GM10266 (cell line): ENCODE measurements around the gene RAG1.

ENCODE experiments used
- DNase-seq: peaks from one replicate; pipeline ENCODE4 v3.0.0; 2012; ENCODE audit errors: extremely low spot score
- TF ChIP-seq, protein P1 (sequence below): IDR thresholded peaks from 2 replicates; pipeline ENCODE4 v1.5.1; 2012; ENCODE audit warnings: mild to moderate bottlenecking, low read depth; ENCODE audit not compliant: control insufficient read depth, insufficient read depth; ENCODE audit errors: missing control alignments

The RAG1 gene

DNA sequence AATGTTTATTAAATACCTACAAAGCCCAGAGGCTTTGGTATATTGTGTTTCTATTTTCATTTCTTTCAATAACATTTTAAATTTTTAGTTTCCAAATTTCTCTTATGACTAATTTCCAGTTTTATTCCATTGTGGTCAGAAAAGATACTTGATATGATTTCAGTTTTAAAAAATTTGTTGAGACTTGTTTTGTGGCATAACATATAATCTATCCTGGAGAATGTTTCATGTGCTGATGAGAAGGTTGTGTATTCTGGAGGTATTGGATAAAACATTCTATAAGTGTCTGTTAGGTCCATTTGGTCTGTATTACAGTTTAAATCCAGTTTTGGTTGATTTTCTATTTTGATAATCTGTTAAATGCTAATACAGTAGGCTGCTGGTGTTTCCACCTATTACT, 9.8 kb upstream of the RAG1 start:
- TF ChIP-seq, protein P1, sequence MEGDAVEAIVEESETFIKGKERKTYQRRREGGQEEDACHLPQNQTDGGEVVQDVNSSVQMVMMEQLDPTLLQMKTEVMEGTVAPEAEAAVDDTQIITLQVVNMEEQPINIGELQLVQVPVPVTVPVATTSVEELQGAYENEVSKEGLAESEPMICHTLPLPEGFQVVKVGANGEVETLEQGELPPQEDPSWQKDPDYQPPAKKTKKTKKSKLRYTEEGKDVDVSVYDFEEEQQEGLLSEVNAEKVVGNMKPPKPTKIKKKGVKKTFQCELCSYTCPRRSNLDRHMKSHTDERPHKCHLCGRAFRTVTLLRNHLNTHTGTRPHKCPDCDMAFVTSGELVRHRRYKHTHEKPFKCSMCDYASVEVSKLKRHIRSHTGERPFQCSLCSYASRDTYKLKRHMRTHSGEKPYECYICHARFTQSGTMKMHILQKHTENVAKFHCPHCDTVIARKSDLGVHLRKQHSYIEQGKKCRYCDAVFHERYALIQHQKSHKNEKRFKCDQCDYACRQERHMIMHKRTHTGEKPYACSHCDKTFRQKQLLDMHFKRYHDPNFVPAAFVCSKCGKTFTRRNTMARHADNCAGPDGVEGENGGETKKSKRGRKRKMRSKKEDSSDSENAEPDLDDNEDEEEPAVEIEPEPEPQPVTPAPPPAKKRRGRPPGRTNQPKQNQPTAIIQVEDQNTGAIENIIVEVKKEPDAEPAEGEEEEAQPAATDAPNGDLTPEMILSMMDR: no peak
- DNase-seq: no peak

DNA sequence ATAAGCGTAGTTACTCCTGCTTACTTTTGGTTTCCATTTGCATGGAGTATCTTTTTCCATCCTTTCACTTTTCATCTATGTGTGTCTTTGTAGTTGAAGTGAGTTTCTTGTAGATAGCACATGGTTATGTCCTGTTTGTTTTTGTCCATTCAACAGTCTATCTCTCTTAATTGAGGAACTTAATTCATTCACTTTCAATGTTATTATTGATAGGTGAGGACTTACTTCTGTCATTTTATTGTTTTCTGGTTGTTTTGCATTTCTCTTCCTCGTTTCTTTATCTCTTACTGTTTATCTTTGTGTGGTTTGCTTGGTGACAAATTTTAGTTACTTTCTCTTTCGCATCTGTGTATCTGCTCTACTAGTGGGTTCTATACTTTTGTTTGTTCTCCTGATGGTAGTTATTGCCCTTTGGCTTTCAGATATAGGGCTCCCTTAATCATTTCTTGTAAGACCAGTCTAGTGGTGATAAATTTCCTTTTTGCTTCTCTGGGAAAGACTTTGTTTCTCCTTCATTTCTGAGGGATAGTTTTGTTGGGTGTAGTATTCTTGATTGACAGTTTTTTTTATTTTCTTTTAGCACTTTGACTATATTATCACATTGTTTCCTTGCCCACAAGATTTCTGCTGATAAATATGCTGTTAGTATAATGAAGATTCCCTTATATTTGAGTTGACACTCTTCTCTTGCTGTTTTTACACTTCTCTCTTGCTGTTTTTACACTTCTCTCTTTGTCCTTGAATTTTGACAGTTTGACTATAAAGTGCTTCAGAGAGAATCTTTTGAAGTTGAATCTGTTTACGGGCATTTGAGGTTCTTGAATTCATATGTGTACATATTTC, 9.0 kb upstream of the RAG1 start:
- TF ChIP-seq, protein P1: no peak
- peak; percentile 22 for DNase-seq

DNA sequence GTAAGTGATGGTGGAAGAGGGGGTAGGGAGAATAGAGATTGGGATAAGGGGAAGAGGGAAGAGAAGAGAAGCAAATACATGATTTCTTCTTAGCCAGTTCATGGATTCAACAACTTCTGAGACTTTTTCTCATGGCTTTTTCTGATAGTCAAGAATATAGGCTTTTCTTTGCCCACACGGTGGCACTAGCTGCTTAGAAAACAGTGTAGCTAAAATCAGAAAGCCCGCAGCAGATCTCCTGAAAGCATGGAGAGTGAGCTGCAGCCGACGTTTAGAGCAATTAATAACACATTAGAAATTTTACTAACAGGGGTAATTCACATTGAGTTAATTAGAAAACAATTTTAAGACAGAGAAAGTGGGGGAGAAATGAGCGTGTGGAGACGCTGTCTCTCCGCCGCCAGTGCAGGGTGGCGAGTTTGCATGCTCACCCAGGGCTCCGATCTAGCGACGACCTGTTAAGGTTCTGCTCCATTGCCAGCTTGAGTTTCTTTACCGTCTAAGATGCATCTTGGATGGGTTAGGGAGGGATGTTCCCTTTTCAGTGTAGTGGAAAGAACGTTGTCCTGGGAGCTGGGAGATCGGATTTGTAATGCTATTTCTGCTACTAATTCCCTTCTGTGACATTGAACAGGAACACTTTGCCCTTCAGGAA, 3.3 kb upstream of the RAG1 start:
- DNase-seq: peak; percentile 45
- TF ChIP-seq, protein P1: peak; percentile 60

GRCh38 chr11:36565031-36565610, 2.7 kb upstream of the RAG1 start:
- DNase-seq: no peak
- TF ChIP-seq, protein P1: no peak

DNA sequence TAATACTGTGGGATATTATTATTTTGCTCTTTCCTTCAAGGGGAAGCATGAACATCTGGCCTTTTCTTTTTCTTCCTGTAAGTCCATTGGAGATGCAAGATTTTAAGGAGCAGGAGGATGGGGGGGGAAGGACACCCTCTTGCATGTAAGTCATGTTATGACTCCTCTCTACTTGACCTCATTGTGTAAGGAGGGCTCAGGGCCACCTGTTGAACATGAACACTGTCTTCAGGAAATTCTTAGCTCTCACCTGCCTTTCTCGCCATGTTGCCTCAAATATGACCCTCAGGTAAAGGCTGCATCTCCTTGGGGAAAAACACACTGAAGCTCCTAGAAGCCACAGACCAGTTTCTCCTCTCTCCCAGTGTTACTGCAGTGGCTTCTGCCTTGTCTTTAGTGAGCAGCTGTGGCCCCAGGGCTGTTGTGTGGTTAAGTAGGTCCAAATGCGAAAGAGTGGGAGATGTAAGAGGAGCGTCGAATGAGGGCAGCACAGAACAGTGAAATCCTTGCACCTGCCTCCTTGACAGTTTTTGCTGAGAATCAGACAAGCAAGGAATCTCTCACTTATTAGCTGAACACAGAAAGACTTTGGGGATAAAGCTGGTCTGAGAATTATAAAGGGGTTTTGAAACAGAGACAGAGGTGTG, 1.3 kb upstream of the RAG1 start:
- TF ChIP-seq, protein P1: peak; percentile 24
- DNase-seq: no peak

DNA sequence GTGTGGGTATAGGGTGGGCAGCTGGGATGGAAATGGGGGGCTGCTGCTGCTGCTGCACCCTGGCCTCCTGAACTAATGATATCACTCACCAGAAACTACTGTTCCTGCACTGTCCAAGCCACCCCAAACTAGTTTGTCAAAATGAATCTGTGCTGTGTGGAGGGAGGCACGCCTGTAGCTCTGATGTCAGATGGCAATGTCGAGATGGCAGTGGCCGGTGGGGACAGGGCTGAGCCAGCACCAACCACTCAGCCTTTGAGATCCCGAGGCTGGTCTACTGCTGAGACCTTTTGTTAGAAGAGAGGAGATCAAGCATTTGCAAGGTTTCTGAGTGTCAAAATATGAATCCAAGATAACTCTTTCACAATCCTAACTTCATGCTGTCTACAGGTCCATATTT, 1.3 kb downstream of the RAG1 start:
- no peak for DNase-seq

More for the DNA sequence above, 1.3 kb downstream of the RAG1 start:
- TF ChIP-seq, protein P1: no peak
